HepG2 (cell line): ENCODE measurements around the gene ADPRHL1. TPM values are rescaled to one million over a fixed set of nuclear protein-coding genes. Genes with fewer than 3 reads are reported as not detected.

Experiments
- ATAC-seq: fragments of 200-7000 bp; cut with Tn5 transposase; 3 replicates; pipeline ENCODE4 v1.9.1; 2020; ENCODE audit warnings: mild to moderate bottlenecking, moderate library complexity
- BruUV-seq: library from RNA; stranded (reverse); fragments of 400-500 nt; replicated peaks from 2 replicates; lab custom pipeline; 2021; lab: Mats Ljungman, UMichigan
- CTCF ChIA-PET: fragments of 300-600 bp; formaldehyde crosslinking; extraction: SDS; loops from one replicate; lab custom pipeline; 2021; ENCODE audit warnings: low total read pairs, inconsistent platforms, low intra/inter-chr PET ratio; lab: Yijun Ruan, JAX
- POLR2A ChIA-PET: fragments of 350-600 bp; sonication (Branson Sonifier 250); formaldehyde crosslinking; loops from one replicate; lab custom pipeline; 2020; ENCODE audit warnings: antibody characterized with exemption, inconsistent platforms; lab: Yijun Ruan, JAX
- DNase-seq: peaks from one replicate; pipeline ENCODE4 v3.0.0-alpha.2; 2015; ENCODE audit warnings: low spot score
- FAIRE-seq: peaks from 3 replicates; lab custom pipeline; 2011; peaks lifted over from hg19 to GRCh38; lab: Jason Lieb, UNC
- H2AFZ ChIP-seq: one replicate; pipeline ENCODE4 v1.6.1; 2011; ENCODE audit warnings: low read length, inconsistent platforms
- H3K27ac ChIP-seq: fragments of 300-600 bp; 3 replicates; pipeline ENCODE4 v1.8.0; 2011; ENCODE audit warnings: mixed run types, mild to moderate bottlenecking, mixed read lengths, low read length, inconsistent platforms; ENCODE audit not compliant: insufficient read depth; ENCODE audit errors: extremely low read length
- H3K27me3 ChIP-seq, 2 experiments: fragments of 200-600 bp in 1 of 2; 2 replicates in 1 of 2; 3 replicates in 1 of 2; pipeline versions ENCODE4 v1.6.0 to v1.8.0; 2011; ENCODE audit warnings: low read length in 2 of 2, mild to moderate bottlenecking in 2 of 2, moderate library complexity in 2 of 2, inconsistent platforms in 1 of 2; ENCODE audit not compliant: insufficient read depth in 2 of 2, control insufficient read depth in 1 of 2
- H3K36me3 ChIP-seq, 2 experiments: fragments of 200-600 bp in 1 of 2; replicated peaks in 1 of 2; 2 replicates in 1 of 2; 3 replicates in 1 of 2; pipeline versions ENCODE4 v1.5.1 to v1.8.0; 2011; ENCODE audit warnings: low read length in 2 of 2, inconsistent platforms in 1 of 2; ENCODE audit not compliant: insufficient read depth in 2 of 2, control insufficient read depth in 1 of 2
- H3K4me1 ChIP-seq: 2 replicates; pipeline ENCODE4 v1.5.1; 2012; ENCODE audit warnings: low read length, inconsistent platforms; ENCODE audit not compliant: insufficient read depth
- H3K4me2 ChIP-seq: 2 replicates; pipeline ENCODE4 v1.6.0; 2011; ENCODE audit warnings: low read depth, low read length, inconsistent platforms
- H3K4me3 ChIP-seq, 3 experiments: fragments of 200-600 bp in 1 of 3; sonication (generic), shearing (Covaris generic) in 1 of 3; replicated peaks in 1 of 3; 2 replicates each; pipeline ENCODE4 v1.5.1; 2011 to 2016; ENCODE audit warnings: low read length in 3 of 3, inconsistent platforms in 2 of 3, low read depth in 2 of 3, mild to moderate bottlenecking in 2 of 3, control low read depth in 1 of 3, mixed read lengths in 1 of 3; ENCODE audit not compliant: insufficient read depth in 1 of 3
- H3K79me2 ChIP-seq: one replicate; pipeline ENCODE4 v1.6.1; 2011; ENCODE audit warnings: low read length, inconsistent platforms; ENCODE audit not compliant: insufficient read depth
- H3K9ac ChIP-seq: 2 replicates; pipeline ENCODE4 v1.6.0; 2011; ENCODE audit warnings: mild to moderate bottlenecking, low read depth, low read length, inconsistent platforms; ENCODE audit not compliant: insufficient read depth
- H3K9me3 ChIP-seq: 2 replicates; pipeline ENCODE4 v1.5.1; 2012; ENCODE audit warnings: mild to moderate bottlenecking, low read length
- H4K20me1 ChIP-seq: 2 replicates; pipeline ENCODE4 v1.6.0; 2011; ENCODE audit warnings: inconsistent platforms, mild to moderate bottlenecking, low read length, moderate library complexity; ENCODE audit not compliant: insufficient read depth
- GTF2F1 ChIP-seq: fragments of 150-350 bp; IDR thresholded peaks from 2 replicates; pipeline ENCODE4 v1.6.1; 2014; ENCODE audit warnings: low read length
- IRX3 ChIP-seq: sonication (generic); formaldehyde crosslinking; IDR thresholded peaks from 2 replicates; pipeline ENCODE4 v1.8.1; 2023; ENCODE audit warnings: mild to moderate bottlenecking, low read depth, missing genetic modification reagents, borderline replicate concordance
- U2AF2 ChIP-seq: fragments of 200-400 bp; formaldehyde crosslinking; IDR thresholded peaks from 2 replicates; pipeline ENCODE4 v1.6.1; 2017; ENCODE audit warnings: low read depth, mild to moderate bottlenecking, low read length
- ZNF709 ChIP-seq: sonication (generic); formaldehyde crosslinking; IDR thresholded peaks from 2 replicates; pipeline ENCODE4 v1.5.0; 2020; ENCODE audit warnings: mild to moderate bottlenecking, missing genetic modification reagents
- ZNF883 ChIP-seq: sonication (generic); formaldehyde crosslinking; IDR thresholded peaks from 2 replicates; pipeline ENCODE4 v1.5.1; 2020; ENCODE audit warnings: mild to moderate bottlenecking, missing genetic modification reagents; ENCODE audit errors: not compliant biosample characterization
- WGBS: methylation state at CpG from one replicate; pipeline ENCODE4 v1.1.6; 2017; ENCODE audit warnings: low lambda C conversion rate; 5-methylcytosine and 5-hydroxymethylcytosine counted together
- in situ Hi-C: cut with HindIII; loops from 2 replicates; pipeline ENCODE4 v1.10.0; 2017; ENCODE audit warnings: low pct_unique_long_range_greater_than_20kb; ENCODE audit not compliant: extremely low pct_ligation_motif_present
- intact Hi-C: fragments of 100-400 bp; cut with micrococcal nuclease; formaldehyde crosslinking; loops from one replicate; pipeline ENCODE4 v1.10.0; 2022; ENCODE audit not compliant: unreplicated experiment
- polyA plus RNA-seq, 8 experiments: library from polyadenylated mRNA; depleted of rRNA in 3 of 8; stranded (reverse) in 7 of 8; unstranded in 1 of 8; fragments of >200 nt; fragmentation: Illumina TruSeq in 4 of 8; extraction: Trizol in 4 of 8; gene quantifications; 2 replicates each; pipeline versions ENCODE4 v1.2.1 to v1.2.3, GENCODE V29; 2011 to 2016; ENCODE audit warnings: low read depth in 4 of 8, missing spikeins in 1 of 8, mixed read lengths in 1 of 8; ENCODE audit not compliant: insufficient read depth in 1 of 8
- total RNA-seq, 5 experiments: library from RNA; depleted of rRNA; stranded (reverse); fragments of >200 nt; fragmentation: Illumina TruSeq; extraction: Trizol; gene quantifications; 2 replicates each; pipeline ENCODE4 v1.2.3, GENCODE V29; 2016; ENCODE audit warnings: low read depth in 1 of 5
- TF ChIP-seq, protein P1 (sequence below): sonication (generic); formaldehyde crosslinking; IDR thresholded peaks from 2 replicates; pipeline ENCODE4 v1.9.0; 2021; ENCODE audit warnings: missing genetic modification reagents, mild to moderate bottlenecking, borderline replicate concordance
- TF ChIP-seq, protein P2 (sequence below): IDR thresholded peaks from 2 replicates; pipeline ENCODE4 v1.6.1; 2016; ENCODE audit warnings: mild to moderate bottlenecking
- TF ChIP-seq, protein P3 (sequence below): sonication (generic); formaldehyde crosslinking; IDR thresholded peaks from 2 replicates; pipeline ENCODE4 v1.9.0; 2021; ENCODE audit warnings: mild to moderate bottlenecking, missing genetic modification reagents

The ADPRHL1 gene
- total and polyA plus RNA-seq, 2 of the 13 experiments (the other 11 are each of a cell fraction or from before 2014, with no cell fraction given): 0.34 to 0.40 TPM

DNA sequence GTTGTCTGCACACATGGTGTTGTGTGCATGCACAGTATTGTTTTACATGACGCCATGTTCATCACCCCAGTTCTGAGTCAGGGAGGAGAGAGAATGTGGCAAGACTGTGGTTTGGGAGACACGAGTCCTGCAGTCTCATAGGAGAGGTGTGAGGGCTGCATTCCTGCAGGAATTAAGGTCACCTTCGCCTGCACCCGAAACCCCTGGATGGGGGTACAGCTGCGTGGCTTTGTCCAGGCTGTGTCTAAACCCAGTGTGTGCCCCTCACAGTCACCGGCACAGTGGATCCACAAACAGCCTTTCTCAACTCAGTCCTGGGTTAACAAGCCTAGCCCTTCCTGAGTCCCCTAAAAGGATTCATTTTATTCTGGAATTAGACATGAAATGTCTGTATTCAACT, 5.7 kb downstream of the ADPRHL1 start:
- in situ Hi-C loops (no loop called here), intact Hi-C loops (loop anchor here (5.0 kb wide), 1 partner anchor 50 kb away; no protein-coding TSS in a partner anchor)
- Histone ChIP-seq H3K9ac (no peak overlapping the region), H3K9me3 (no peaks in the 10 kb centered on the region), H3K4me1 (peaks cover 47% of the 10 kb centered on the region), H3K79me2 (no peaks in the 10 kb centered on the region), H3K27me3 (no peaks in the 10 kb centered on the region), H3K4me2 (peak overlapping the region; percentile 91; the same call in 1 of the 2 replicates), H2AFZ (no peak overlapping the region), H4K20me1 (no peaks in the 10 kb centered on the region), H3K4me3 (no peak overlapping the region), H3K36me3 (no peaks in the 10 kb centered on the region), H3K27ac (no peak overlapping the region)
- TF ChIP-seq, protein P1, sequence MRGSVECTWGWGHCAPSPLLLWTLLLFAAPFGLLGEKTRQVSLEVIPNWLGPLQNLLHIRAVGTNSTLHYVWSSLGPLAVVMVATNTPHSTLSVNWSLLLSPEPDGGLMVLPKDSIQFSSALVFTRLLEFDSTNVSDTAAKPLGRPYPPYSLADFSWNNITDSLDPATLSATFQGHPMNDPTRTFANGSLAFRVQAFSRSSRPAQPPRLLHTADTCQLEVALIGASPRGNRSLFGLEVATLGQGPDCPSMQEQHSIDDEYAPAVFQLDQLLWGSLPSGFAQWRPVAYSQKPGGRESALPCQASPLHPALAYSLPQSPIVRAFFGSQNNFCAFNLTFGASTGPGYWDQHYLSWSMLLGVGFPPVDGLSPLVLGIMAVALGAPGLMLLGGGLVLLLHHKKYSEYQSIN: no peak
- TF ChIP-seq GTF2F1 (no peak), IRX3 (CRISPR knock-in tag) (no peak), ZNF883 (CRISPR knock-in tag) (no peak)
- TF ChIP-seq, protein P2, sequence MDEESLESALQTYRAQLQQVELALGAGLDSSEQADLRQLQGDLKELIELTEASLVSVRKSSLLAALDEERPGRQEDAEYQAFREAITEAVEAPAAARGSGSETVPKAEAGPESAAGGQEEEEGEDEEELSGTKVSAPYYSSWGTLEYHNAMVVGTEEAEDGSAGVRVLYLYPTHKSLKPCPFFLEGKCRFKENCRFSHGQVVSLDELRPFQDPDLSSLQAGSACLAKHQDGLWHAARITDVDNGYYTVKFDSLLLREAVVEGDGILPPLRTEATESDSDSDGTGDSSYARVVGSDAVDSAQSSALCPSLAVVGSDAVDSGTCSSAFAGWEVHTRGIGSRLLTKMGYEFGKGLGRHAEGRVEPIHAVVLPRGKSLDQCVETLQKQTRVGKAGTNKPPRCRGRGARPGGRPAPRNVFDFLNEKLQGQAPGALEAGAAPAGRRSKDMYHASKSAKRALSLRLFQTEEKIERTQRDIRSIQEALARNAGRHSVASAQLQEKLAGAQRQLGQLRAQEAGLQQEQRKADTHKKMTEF (CRISPR knock-in tag): no peak
- DNase-seq (no peak), ATAC-seq (no peak), FAIRE-seq (no peak)
- CTCF ChIA-PET: no interaction called here
- POLR2A ChIA-PET: no interaction called here
- no TSS peak for BruUV-seq
- WGBS: 97% methylated on average over 6 of the region's 6 CpGs

DNA sequence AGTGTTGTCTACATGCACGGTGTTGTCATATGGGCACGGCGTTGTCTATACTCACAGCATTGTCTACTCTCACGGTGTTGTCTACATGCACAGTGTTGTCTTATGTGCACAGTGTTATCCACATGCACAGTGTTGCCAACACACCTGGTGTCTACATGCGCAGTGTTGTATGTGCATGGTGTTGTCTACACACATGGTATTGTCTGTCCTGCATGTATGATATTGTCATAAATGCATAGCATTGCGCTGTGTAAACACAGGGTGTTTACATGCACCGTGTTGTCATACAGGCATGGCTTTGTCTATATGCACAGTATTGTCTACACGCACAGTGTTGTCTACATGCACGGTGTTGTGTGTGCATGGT, 6.8 kb downstream of the ADPRHL1 start:
- Histone ChIP-seq H3K4me2 (no peak overlapping the region), H4K20me1 (no peaks in the 10 kb centered on the region), H3K4me1 (peaks cover 47% of the 10 kb centered on the region), H3K36me3 (no peaks in the 10 kb centered on the region), H3K27me3 (no peaks in the 10 kb centered on the region), H3K9ac (no peak overlapping the region), H3K27ac (no peak overlapping the region), H3K79me2 (no peaks in the 10 kb centered on the region), H3K4me3 (no peak overlapping the region), H2AFZ (no peak overlapping the region), H3K9me3 (no peaks in the 10 kb centered on the region)
- ATAC-seq (no peak), FAIRE-seq (no peak), DNase-seq (no peak)
- in situ Hi-C loops: no loop called here
- 93% methylated on average over 4 of the region's 9 CpGs for WGBS
- intact Hi-C loops: loop anchor here (5.0 kb wide), 1 partner anchor 49 kb away; no protein-coding TSS in a partner anchor
- ChIA-PET CTCF (no interaction called here), POLR2A (no interaction called here)
- no TSS peak for BruUV-seq
- TF ChIP-seq U2AF2: no peak
- TF ChIP-seq ZNF709 (CRISPR knock-in tag): no peak
- TF ChIP-seq, protein P3, sequence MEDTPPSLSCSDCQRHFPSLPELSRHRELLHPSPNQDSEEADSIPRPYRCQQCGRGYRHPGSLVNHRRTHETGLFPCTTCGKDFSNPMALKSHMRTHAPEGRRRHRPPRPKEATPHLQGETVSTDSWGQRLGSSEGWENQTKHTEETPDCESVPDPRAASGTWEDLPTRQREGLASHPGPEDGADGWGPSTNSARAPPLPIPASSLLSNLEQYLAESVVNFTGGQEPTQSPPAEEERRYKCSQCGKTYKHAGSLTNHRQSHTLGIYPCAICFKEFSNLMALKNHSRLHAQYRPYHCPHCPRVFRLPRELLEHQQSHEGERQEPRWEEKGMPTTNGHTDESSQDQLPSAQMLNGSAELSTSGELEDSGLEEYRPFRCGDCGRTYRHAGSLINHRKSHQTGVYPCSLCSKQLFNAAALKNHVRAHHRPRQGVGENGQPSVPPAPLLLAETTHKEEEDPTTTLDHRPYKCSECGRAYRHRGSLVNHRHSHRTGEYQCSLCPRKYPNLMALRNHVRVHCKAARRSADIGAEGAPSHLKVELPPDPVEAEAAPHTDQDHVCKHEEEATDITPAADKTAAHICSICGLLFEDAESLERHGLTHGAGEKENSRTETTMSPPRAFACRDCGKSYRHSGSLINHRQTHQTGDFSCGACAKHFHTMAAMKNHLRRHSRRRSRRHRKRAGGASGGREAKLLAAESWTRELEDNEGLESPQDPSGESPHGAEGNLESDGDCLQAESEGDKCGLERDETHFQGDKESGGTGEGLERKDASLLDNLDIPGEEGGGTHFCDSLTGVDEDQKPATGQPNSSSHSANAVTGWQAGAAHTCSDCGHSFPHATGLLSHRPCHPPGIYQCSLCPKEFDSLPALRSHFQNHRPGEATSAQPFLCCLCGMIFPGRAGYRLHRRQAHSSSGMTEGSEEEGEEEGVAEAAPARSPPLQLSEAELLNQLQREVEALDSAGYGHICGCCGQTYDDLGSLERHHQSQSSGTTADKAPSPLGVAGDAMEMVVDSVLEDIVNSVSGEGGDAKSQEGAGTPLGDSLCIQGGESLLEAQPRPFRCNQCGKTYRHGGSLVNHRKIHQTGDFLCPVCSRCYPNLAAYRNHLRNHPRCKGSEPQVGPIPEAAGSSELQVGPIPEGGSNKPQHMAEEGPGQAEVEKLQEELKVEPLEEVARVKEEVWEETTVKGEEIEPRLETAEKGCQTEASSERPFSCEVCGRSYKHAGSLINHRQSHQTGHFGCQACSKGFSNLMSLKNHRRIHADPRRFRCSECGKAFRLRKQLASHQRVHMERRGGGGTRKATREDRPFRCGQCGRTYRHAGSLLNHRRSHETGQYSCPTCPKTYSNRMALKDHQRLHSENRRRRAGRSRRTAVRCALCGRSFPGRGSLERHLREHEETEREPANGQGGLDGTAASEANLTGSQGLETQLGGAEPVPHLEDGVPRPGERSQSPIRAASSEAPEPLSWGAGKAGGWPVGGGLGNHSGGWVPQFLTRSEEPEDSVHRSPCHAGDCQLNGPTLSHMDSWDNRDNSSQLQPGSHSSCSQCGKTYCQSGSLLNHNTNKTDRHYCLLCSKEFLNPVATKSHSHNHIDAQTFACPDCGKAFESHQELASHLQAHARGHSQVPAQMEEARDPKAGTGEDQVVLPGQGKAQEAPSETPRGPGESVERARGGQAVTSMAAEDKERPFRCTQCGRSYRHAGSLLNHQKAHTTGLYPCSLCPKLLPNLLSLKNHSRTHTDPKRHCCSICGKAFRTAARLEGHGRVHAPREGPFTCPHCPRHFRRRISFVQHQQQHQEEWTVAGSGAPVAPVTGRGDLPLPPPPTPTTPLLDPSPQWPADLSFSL (CRISPR knock-in tag): peak; percentile 69; the same call in 1 of the 2 replicates
